ENCODE results near the gene RNF44. TPM values are rescaled to one million over a fixed set of nuclear protein-coding genes. Genes with fewer than 3 reads are reported as not detected.

The RNF44 gene
- total and polyA plus RNA-seq, 2 of the 4 experiments (the other 2 are of a cell fraction) = 0.54 to 12.4 TPM

DNA sequence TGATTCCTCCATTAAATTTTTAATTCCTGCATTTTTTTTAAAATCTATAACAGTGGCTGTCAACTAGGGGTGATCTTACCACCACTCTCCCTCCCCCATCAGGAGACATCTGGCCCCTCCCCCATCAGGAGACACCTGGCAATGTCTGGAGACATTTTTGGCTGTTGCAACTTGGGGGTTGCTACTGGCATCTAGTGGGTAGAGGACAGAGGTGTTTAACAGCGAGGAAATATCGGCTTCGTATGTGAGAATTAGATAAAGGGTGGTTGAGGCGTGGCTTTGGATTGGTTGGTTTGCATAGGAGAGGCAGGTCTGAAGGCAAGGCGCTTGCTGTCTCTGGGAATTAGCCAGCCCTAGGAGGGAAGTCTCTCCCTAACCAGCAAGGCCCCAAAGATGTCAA is 22.5 kb upstream of the RNF44 start:
- ATAC-seq (ENCODE audit: low read depth) = no peak
- H3K9me3 ChIP-seq (ENCODE audit: control insufficient read depth, insufficient read depth, low read length) = peaks cover 3% of the 10 kb centered on the region
- no peak overlapping the region for H2BK15ac ChIP-seq (ENCODE audit: low read depth, low read length)
- H2BK5ac ChIP-seq (ENCODE audit: low read depth, low read length, poor library complexity, severe bottlenecking) = no peak overlapping the region
- no peak overlapping the region for H2AFZ ChIP-seq (replicated peaks; ENCODE audit: low read length, poor library complexity)
- H3K36me3 ChIP-seq (ENCODE audit: control insufficient read depth, insufficient read depth, low read length) = no peaks in the 10 kb centered on the region
- no peak for TF ChIP-seq CHD1 (IDR thresholded peaks at IDR 0.05; ENCODE audit: low read depth, low read length)
- no peak for TF ChIP-seq MAZ (IDR thresholded peaks at IDR 0.05; ENCODE audit: borderline replicate concordance, low read depth, low read length)
- no peak for TF ChIP-seq RAD21 (IDR thresholded peaks at IDR 0.05; ENCODE audit: low read length)
- no peak for TF ChIP-seq MXI1 (IDR thresholded peaks at IDR 0.05; ENCODE audit: borderline replicate concordance, low read depth, low read length)
- TF ChIP-seq, protein P1, sequence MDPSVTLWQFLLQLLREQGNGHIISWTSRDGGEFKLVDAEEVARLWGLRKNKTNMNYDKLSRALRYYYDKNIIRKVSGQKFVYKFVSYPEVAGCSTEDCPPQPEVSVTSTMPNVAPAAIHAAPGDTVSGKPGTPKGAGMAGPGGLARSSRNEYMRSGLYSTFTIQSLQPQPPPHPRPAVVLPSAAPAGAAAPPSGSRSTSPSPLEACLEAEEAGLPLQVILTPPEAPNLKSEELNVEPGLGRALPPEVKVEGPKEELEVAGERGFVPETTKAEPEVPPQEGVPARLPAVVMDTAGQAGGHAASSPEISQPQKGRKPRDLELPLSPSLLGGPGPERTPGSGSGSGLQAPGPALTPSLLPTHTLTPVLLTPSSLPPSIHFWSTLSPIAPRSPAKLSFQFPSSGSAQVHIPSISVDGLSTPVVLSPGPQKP (IDR thresholded peaks at IDR 0.05; ENCODE audit: borderline replicate concordance, low read depth, low read length) = no peak
- no peak for TF ChIP-seq RCOR1 (IDR thresholded peaks at IDR 0.05; ENCODE audit: insufficient replicate concordance, low read length)
- TF ChIP-seq, protein P2, sequence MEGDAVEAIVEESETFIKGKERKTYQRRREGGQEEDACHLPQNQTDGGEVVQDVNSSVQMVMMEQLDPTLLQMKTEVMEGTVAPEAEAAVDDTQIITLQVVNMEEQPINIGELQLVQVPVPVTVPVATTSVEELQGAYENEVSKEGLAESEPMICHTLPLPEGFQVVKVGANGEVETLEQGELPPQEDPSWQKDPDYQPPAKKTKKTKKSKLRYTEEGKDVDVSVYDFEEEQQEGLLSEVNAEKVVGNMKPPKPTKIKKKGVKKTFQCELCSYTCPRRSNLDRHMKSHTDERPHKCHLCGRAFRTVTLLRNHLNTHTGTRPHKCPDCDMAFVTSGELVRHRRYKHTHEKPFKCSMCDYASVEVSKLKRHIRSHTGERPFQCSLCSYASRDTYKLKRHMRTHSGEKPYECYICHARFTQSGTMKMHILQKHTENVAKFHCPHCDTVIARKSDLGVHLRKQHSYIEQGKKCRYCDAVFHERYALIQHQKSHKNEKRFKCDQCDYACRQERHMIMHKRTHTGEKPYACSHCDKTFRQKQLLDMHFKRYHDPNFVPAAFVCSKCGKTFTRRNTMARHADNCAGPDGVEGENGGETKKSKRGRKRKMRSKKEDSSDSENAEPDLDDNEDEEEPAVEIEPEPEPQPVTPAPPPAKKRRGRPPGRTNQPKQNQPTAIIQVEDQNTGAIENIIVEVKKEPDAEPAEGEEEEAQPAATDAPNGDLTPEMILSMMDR (conservative IDR thresholded peaks at IDR 0.05; ENCODE audit: low read depth, low read length) = no peak
- TF ChIP-seq POLR2A (IDR thresholded peaks at IDR 0.05; ENCODE audit: low read depth, low read length) = no peak
- no peak for TF ChIP-seq BHLHE40 (IDR thresholded peaks at IDR 0.05; ENCODE audit: low read depth, low read length)
- no peak for TF ChIP-seq NFE2L2 (IDR thresholded peaks at IDR 0.05; ENCODE audit: low read depth, low read length)
- TF ChIP-seq, protein P3, sequence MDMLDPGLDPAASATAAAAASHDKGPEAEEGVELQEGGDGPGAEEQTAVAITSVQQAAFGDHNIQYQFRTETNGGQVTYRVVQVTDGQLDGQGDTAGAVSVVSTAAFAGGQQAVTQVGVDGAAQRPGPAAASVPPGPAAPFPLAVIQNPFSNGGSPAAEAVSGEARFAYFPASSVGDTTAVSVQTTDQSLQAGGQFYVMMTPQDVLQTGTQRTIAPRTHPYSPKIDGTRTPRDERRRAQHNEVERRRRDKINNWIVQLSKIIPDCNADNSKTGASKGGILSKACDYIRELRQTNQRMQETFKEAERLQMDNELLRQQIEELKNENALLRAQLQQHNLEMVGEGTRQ (IDR thresholded peaks at IDR 0.05; ENCODE audit: low read depth, low read length) = no peak
- no peak for TF ChIP-seq FOS (IDR thresholded peaks at IDR 0.05; ENCODE audit: low read depth, low read length)
- TF ChIP-seq SMC3 (IDR thresholded peaks at IDR 0.05; ENCODE audit: low read depth, low read length) = no peak
- TF ChIP-seq RFX5 (IDR thresholded peaks at IDR 0.05; ENCODE audit: low read depth, low read length) = no peak
- no peak for TF ChIP-seq CEBPB (IDR thresholded peaks at IDR 0.05; ENCODE audit: low read depth, low read length)
- TF ChIP-seq MAFK (IDR thresholded peaks at IDR 0.05; ENCODE audit: low read depth, low read length) = no peak
- no peak overlapping the region for H3K23ac ChIP-seq (ENCODE audit: low read depth, low read length)
- no peaks in the 10 kb centered on the region for H3K4me1 ChIP-seq (ENCODE audit: control insufficient read depth, insufficient read depth, low read length)
- dilution Hi-C loops (cut with HindIII; ENCODE audit: low sequenced_read_pairs, unreplicated experiment) (no loop called here), in situ Hi-C loops (cut with MboI; ENCODE audit: low sequenced_read_pairs) (loop anchor here (25.0 kb wide), 1 partner anchor 822 kb away; no protein-coding TSS in a partner anchor), intact Hi-C loops (cut with micrococcal nuclease) (no loop called here)
- H4K5ac ChIP-seq (ENCODE audit: low read depth, low read length) = no peak overlapping the region
- no peaks in the 10 kb centered on the region for H3K9me1 ChIP-seq (ENCODE audit: insufficient read depth, low read length)
- H3K9ac ChIP-seq (ENCODE audit: low read depth, low read length) = no peak overlapping the region
- H3K4ac ChIP-seq (ENCODE audit: low read depth, low read length) = no peak overlapping the region
- no peak overlapping the region for H3K14ac ChIP-seq (replicated peaks; ENCODE audit: low read depth, low read length)
- H4K8ac ChIP-seq (ENCODE audit: low read depth in 2 of 2, low read length in 2 of 2) = no peak overlapping the region
- no peak overlapping the region for H3K4me3 ChIP-seq (ENCODE audit: insufficient read depth, low read depth, low read length)
- H2AK9ac ChIP-seq (replicated peaks; ENCODE audit: low read depth, low read length, poor library complexity) = no peak overlapping the region
- H2BK20ac ChIP-seq (ENCODE audit: low read depth, low read length) = no peak overlapping the region
- WGBS, 2 experiments (ENCODE audit: extremely low coverage in 2 of 2, insufficient read length in 1 of 2) = no CpG with 5 or more reads among the region's 5 CpGs
- no peak overlapping the region for H3K4me2 ChIP-seq (ENCODE audit: low read depth, low read length)
- no peak overlapping the region for H4K91ac ChIP-seq (ENCODE audit: insufficient read depth, low read depth, low read length)
- no TSS peak for BruUV-seq (replicated peaks)
- ChIA-PET POLR2A (ENCODE audit: unreplicated experiment) (no interaction called here), CTCF (no interaction called here)
- H2AK5ac ChIP-seq (ENCODE audit: low read depth, low read length) = no peak overlapping the region
- H3K18ac ChIP-seq (ENCODE audit: low read depth, low read length) = no peak overlapping the region
- H3K27ac ChIP-seq (ENCODE audit: insufficient read depth, low read length) = no peak overlapping the region
- DNase-seq = no peak
- no peaks in the 10 kb centered on the region for H4K20me1 ChIP-seq (ENCODE audit: insufficient read depth, low read length)
- no peak overlapping the region for H3K56ac ChIP-seq (ENCODE audit: extremely low read depth, insufficient read depth, low read length)
- H2BK120ac ChIP-seq (ENCODE audit: low read depth, low read length) = no peak overlapping the region
- H3K27me3 ChIP-seq (ENCODE audit: control insufficient read depth, insufficient read depth, low read length) = peaks cover 17% of the 10 kb centered on the region; the same call in 1 of the 2 replicates
- H3K79me1 ChIP-seq (ENCODE audit: low read depth in 1 of 2, low read length in 2 of 2) = no peaks in the 10 kb centered on the region

Data from IMR-90 (cell line).